C4-2B (cell line): ENCODE data around the gene CYP4F11.
"Not testable (repeated sequence)": the region's sequence is repeated elsewhere in the genome, so short reads cannot be mapped to it uniquely, and the experiment has no call there.

Experiments
- H3K27ac ChIP-seq: fragments of 450-650 bp; 2 replicates; pipeline ENCODE4 v1.5.1; 2017
- ZFX ChIP-seq: fragments of 450-650 bp; IDR thresholded peaks from 2 replicates; pipeline ENCODE4 v1.6.1; 2017
- TF ChIP-seq, protein P1 (sequence below): fragments of 450-650 bp; conservative IDR thresholded peaks from 2 replicates; pipeline ENCODE4 v1.5.1; 2017; ENCODE audit warnings: mild to moderate bottlenecking

Gene CYP4F11, protein sequence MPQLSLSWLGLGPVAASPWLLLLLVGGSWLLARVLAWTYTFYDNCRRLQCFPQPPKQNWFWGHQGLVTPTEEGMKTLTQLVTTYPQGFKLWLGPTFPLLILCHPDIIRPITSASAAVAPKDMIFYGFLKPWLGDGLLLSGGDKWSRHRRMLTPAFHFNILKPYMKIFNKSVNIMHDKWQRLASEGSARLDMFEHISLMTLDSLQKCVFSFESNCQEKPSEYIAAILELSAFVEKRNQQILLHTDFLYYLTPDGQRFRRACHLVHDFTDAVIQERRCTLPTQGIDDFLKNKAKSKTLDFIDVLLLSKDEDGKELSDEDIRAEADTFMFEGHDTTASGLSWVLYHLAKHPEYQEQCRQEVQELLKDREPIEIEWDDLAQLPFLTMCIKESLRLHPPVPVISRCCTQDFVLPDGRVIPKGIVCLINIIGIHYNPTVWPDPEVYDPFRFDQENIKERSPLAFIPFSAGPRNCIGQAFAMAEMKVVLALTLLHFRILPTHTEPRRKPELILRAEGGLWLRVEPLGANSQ

DNA sequence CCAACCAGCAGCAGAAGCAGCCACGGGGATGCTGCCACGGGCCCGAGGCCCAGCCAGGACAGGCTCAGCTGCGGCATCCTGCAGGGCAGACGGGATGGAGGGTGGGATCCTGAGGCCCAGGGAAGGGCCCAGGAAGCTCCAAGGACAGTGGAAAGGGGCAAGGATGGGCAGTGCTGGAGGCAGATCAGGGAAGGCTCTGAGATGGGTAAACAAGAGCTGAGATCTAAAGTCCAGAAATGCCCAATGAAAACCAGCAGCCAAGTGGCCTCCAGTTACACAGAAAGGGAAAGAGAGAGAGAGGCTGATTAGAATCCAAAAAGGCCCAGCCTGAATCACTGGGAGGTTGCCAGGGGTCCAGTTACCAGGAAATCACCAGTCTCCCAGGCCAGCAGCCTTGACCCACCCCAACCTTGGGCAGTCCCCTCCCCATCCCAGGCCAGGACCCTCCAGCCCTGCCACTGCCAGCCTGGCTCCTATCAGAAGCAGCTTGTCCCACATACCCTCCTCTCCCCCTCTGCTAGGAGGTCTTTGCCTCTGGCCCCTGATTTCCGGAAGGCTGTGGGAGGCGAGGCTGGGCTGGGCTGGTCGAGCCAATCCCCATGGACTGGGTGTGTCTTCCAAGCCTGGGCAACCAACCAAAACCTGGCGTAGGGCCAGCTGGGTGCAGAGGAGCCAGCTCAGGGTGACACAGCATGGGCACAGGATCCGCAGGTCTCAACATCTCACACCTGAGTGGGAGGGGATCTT is at the start of gene CYP4F11:
CYP4F11 (minus strand) TSS at position 198 of the 747 bp plus-strand sequence; CDS start at position 77, 121 bp downstream.
- H3K27ac ChIP-seq = peak within 1 kb of the TSS; percentile 83
- TF ChIP-seq ZFX = no peak; the same call in 1 of the 2 replicates
- TF ChIP-seq, protein P1, sequence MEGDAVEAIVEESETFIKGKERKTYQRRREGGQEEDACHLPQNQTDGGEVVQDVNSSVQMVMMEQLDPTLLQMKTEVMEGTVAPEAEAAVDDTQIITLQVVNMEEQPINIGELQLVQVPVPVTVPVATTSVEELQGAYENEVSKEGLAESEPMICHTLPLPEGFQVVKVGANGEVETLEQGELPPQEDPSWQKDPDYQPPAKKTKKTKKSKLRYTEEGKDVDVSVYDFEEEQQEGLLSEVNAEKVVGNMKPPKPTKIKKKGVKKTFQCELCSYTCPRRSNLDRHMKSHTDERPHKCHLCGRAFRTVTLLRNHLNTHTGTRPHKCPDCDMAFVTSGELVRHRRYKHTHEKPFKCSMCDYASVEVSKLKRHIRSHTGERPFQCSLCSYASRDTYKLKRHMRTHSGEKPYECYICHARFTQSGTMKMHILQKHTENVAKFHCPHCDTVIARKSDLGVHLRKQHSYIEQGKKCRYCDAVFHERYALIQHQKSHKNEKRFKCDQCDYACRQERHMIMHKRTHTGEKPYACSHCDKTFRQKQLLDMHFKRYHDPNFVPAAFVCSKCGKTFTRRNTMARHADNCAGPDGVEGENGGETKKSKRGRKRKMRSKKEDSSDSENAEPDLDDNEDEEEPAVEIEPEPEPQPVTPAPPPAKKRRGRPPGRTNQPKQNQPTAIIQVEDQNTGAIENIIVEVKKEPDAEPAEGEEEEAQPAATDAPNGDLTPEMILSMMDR = no peak

GRCh38 chr19:15979293-15979692 is 45.0 kb upstream of the CYP4F11 start:
- TF ChIP-seq, protein P1 = no peak
- TF ChIP-seq ZFX = no peak
- H3K27ac ChIP-seq = no peak overlapping the region

- H3K27ac ChIP-seq = no peak overlapping the region
- TF ChIP-seq, protein P1 = no peak
- no peak for TF ChIP-seq ZFX
These were observed 43.4 kb upstream of the CYP4F11 start for GRCh38 chr19:15977690-15978089.

DNA sequence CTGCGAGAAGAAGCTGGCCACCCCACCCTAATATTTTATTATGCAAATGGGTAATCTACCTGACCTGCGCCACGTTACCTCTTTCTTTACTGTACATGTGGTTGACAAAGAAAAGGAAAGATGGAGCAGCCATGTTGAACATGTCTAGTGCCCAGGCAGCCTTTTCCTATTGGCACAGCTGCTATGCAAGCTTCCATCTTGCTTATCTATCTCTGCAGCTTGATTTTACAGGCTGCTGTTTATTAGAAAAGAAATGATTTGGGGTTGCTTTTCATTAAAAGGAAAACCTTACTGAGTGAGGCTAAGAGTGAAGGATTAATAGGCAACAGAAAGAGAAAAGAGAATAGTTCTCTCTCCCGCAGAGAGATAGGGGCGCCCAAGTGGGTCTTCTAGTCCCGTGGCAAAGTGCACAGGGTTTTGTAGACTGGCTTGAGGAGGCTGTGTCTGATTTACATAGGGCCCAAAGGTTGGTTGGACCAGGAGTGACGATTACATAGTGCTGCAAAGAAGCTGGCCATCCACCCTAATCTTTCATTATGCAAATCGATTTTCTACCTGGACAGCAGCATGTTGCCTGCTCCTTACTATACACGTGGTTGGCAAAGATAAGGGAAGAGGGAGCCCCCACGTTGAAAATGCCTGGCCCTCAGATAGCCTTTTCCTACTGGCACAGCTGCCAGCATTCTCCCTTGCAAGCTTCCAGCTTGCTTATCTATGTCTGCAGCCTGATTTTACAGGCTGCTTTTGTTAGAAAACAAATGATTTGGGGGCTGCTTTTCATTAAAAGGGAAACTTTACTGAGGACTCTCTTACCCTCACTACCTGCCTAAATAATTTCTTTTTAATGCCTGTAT is 42.7 kb upstream of the CYP4F11 start:
- TF ChIP-seq, protein P1 = no peak
- TF ChIP-seq ZFX = no peak
- H3K27ac ChIP-seq = no peak overlapping the region

GRCh38 chr19:15974856-15975255 is 40.5 kb upstream of the CYP4F11 start:
- H3K27ac ChIP-seq = no peak overlapping the region
- TF ChIP-seq, protein P1 = no peak
- TF ChIP-seq ZFX = no peak

GRCh38 chr19:15972043-15972442 is 37.7 kb upstream of the CYP4F11 start:
- H3K27ac ChIP-seq = not testable (repeated sequence)

- no peak overlapping the region for H3K27ac ChIP-seq
- TF ChIP-seq, protein P1 = peak; percentile 41
- TF ChIP-seq ZFX = no peak
These were observed 37.0 kb upstream of the CYP4F11 start for GRCh38 chr19:15971224-15971780.
